IPS-18a (cell line): ENCODE results near the gene ZFP91.

Experiments
- H3K27ac ChIP-seq: one replicate; pipeline ENCODE4 v1.5.1; 2013; ENCODE audit warnings: low read length
- H3K27me3 ChIP-seq: one replicate; pipeline ENCODE4 v1.6.1; 2013; ENCODE audit warnings: mild to moderate bottlenecking, low read length; ENCODE audit not compliant: control insufficient read depth, insufficient read depth
- H3K36me3 ChIP-seq: one replicate; pipeline ENCODE4 v1.6.1; 2013; ENCODE audit warnings: low read depth, low read length; ENCODE audit not compliant: control insufficient read depth
- H3K4me1 ChIP-seq: one replicate; pipeline ENCODE4 v1.6.1; 2013; ENCODE audit warnings: low read depth, low read length; ENCODE audit not compliant: control insufficient read depth
- H3K4me3 ChIP-seq: one replicate; pipeline ENCODE4 v1.5.1; 2013; ENCODE audit warnings: low read length
- H3K9ac ChIP-seq: one replicate; pipeline ENCODE4 v1.6.1; 2013; ENCODE audit warnings: mild to moderate bottlenecking, low read length, moderate library complexity
- H3K9me3 ChIP-seq: one replicate; pipeline ENCODE4 v1.6.1; 2013; ENCODE audit warnings: low read depth, low read length; ENCODE audit not compliant: control insufficient read depth

ZFP91 gene

GRCh38 chr11:58636587-58636986, 57.7 kb downstream of the ZFP91 start:
- no peaks in the 10 kb centered on the region for H3K9me3 ChIP-seq
- H3K4me3 ChIP-seq = no peak overlapping the region
- H3K9ac ChIP-seq = no peak overlapping the region
- H3K36me3 ChIP-seq = no peaks in the 10 kb centered on the region
- H3K27ac ChIP-seq = no peak overlapping the region
- no peaks in the 10 kb centered on the region for H3K27me3 ChIP-seq
- peaks cover 4% of the 10 kb centered on the region for H3K4me1 ChIP-seq

- H3K4me1 ChIP-seq = peaks cover 4% of the 10 kb centered on the region
- H3K27me3 ChIP-seq = no peaks in the 10 kb centered on the region
- H3K36me3 ChIP-seq = no peaks in the 10 kb centered on the region
- H3K9me3 ChIP-seq = no peaks in the 10 kb centered on the region
- no peak overlapping the region for H3K27ac ChIP-seq
- no peak overlapping the region for H3K9ac ChIP-seq
- H3K4me3 ChIP-seq = no peak overlapping the region
Observed at GRCh38 chr11:58637371-58637770, 58.5 kb downstream of the ZFP91 start.

GRCh38 chr11:58639103-58639502, 60.2 kb downstream of the ZFP91 start:
- Histone ChIP-seq H3K9me3 (no peaks in the 10 kb centered on the region), H3K27ac (no peak overlapping the region), H3K27me3 (no peaks in the 10 kb centered on the region), H3K4me3 (no peak overlapping the region), H3K36me3 (no peaks in the 10 kb centered on the region), H3K4me1 (no peaks in the 10 kb centered on the region), H3K9ac (no peak overlapping the region)

- Histone ChIP-seq H3K4me3 (no peak overlapping the region), H3K27me3 (no peaks in the 10 kb centered on the region), H3K27ac (no peak overlapping the region), H3K4me1 (no peaks in the 10 kb centered on the region), H3K36me3 (no peaks in the 10 kb centered on the region), H3K9ac (no peak overlapping the region), H3K9me3 (no peaks in the 10 kb centered on the region)
Observed at GRCh38 chr11:58639669-58640068, 60.8 kb downstream of the ZFP91 start.

GRCh38 chr11:58640386-58641023, 61.6 kb downstream of the ZFP91 start:
- H3K27me3 ChIP-seq = no peaks in the 10 kb centered on the region
- peaks cover 2% of the 10 kb centered on the region for H3K9me3 ChIP-seq
- H3K4me3 ChIP-seq = no peak overlapping the region
- no peaks in the 10 kb centered on the region for H3K4me1 ChIP-seq
- H3K36me3 ChIP-seq = no peaks in the 10 kb centered on the region
- no peak overlapping the region for H3K9ac ChIP-seq
- H3K27ac ChIP-seq = no peak overlapping the region

- Histone ChIP-seq H3K4me3 (no peak overlapping the region), H3K27me3 (no peaks in the 10 kb centered on the region), H3K4me1 (no peaks in the 10 kb centered on the region), H3K9ac (no peak overlapping the region), H3K9me3 (peaks cover 6% of the 10 kb centered on the region), H3K27ac (no peak overlapping the region), H3K36me3 (no peaks in the 10 kb centered on the region)
Observed at GRCh38 chr11:58641341-58641740, 62.5 kb downstream of the ZFP91 start.

- Histone ChIP-seq H3K27me3 (no peaks in the 10 kb centered on the region), H3K4me3 (no peak overlapping the region), H3K4me1 (no peaks in the 10 kb centered on the region), H3K27ac (no peak overlapping the region), H3K9me3 (peaks cover 6% of the 10 kb centered on the region), H3K9ac (no peak overlapping the region), H3K36me3 (no peaks in the 10 kb centered on the region)
Observed at GRCh38 chr11:58641803-58642581, 63.1 kb downstream of the ZFP91 start.

GRCh38 chr11:58645854-58646253, 67.0 kb downstream of the ZFP91 start:
- Histone ChIP-seq H3K27me3 (no peaks in the 10 kb centered on the region), H3K27ac (no peak overlapping the region), H3K4me1 (no peaks in the 10 kb centered on the region), H3K4me3 (no peak overlapping the region), H3K9me3 (peaks cover 6% of the 10 kb centered on the region), H3K9ac (no peak overlapping the region), H3K36me3 (no peaks in the 10 kb centered on the region)

GRCh38 chr11:58647141-58647699, 68.4 kb downstream of the ZFP91 start:
- Histone ChIP-seq H3K4me1 (no peaks in the 10 kb centered on the region), H3K27me3 (no peaks in the 10 kb centered on the region), H3K9me3 (peaks cover 6% of the 10 kb centered on the region), H3K27ac (no peak overlapping the region), H3K9ac (no peak overlapping the region), H3K4me3 (no peak overlapping the region), H3K36me3 (no peaks in the 10 kb centered on the region)

- H3K27ac ChIP-seq = no peak overlapping the region
- H3K27me3 ChIP-seq = no peaks in the 10 kb centered on the region
- H3K36me3 ChIP-seq = no peaks in the 10 kb centered on the region
- peaks cover 6% of the 10 kb centered on the region for H3K9me3 ChIP-seq
- no peak overlapping the region for H3K9ac ChIP-seq
- H3K4me1 ChIP-seq = no peaks in the 10 kb centered on the region
- H3K4me3 ChIP-seq = no peak overlapping the region
Observed at GRCh38 chr11:58647866-58648265, 69.0 kb downstream of the ZFP91 start.

GRCh38 chr11:58649623-58650022, 70.8 kb downstream of the ZFP91 start:
- H3K4me1 ChIP-seq = no peaks in the 10 kb centered on the region

GRCh38 chr11:58650496-58650895, 71.6 kb downstream of the ZFP91 start:
- H3K27ac ChIP-seq = no peak overlapping the region
- no peak overlapping the region for H3K4me3 ChIP-seq
- H3K27me3 ChIP-seq = no peaks in the 10 kb centered on the region
- H3K4me1 ChIP-seq = no peaks in the 10 kb centered on the region
- no peak overlapping the region for H3K9ac ChIP-seq
- no peaks in the 10 kb centered on the region for H3K36me3 ChIP-seq
- peaks cover 4% of the 10 kb centered on the region for H3K9me3 ChIP-seq

More at GRCh38 chr11:58649623-58650022, 70.8 kb downstream of the ZFP91 start:
- Histone ChIP-seq H3K27ac (no peak overlapping the region), H3K4me3 (no peak overlapping the region), H3K27me3 (no peaks in the 10 kb centered on the region), H3K9me3 (peaks cover 6% of the 10 kb centered on the region), H3K9ac (no peak overlapping the region), H3K36me3 (no peaks in the 10 kb centered on the region)
